ENCODE results near the gene PPP4R1. TPM values are rescaled to one million over a fixed set of nuclear protein-coding genes. Genes with fewer than 3 reads are reported as not detected.

PPP4R1 gene
- total and polyA plus RNA-seq, 7 donors = 10.3 to 36.1 (median 27.8) TPM

DNA sequence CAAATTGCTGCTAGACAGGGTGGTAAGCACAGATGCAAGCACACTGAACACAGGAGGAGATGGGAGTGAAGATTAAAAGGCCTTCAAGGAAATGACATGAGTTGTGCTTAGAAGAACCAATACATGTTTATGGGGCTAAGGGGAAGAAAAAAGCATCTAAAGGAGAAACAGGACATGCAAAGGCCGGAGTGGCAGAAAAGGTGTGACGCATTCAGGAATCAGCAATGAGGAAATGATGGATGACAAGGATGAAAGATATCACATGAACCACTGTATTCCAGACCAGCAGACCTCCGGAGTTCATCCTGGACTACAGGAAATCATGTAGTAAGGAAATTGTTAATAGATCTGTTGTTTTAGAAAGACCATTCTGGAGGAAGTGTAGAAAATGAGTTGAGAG, 42.8 kb downstream of the PPP4R1 start:
- H3K4me3 ChIP-seq = no peak overlapping the region
- 79 to 86% (median 84%) methylated on average over 3 of the region's 3 CpGs for WGBS, 3 donors
- H3K4me1 ChIP-seq = peaks cover 6% of the 10 kb centered on the region
- no peaks in the 10 kb centered on the region for H3K27me3 ChIP-seq (ENCODE audit: insufficient read depth in 3 of 3, low read length in 2 of 3)
- H3K36me3 ChIP-seq (ENCODE audit: insufficient read depth in 1 of 2, low read depth in 1 of 2) = peaks cover 0 to 81% of the 10 kb centered on the region in 2 donors
- no peaks in the 10 kb centered on the region for H3K9me3 ChIP-seq
- intact Hi-C loops (cut with DNase I) = loop anchor here in 1 of 2 donors (10.0 kb wide), 2 partner anchors 103 to 383 kb away; no protein-coding TSS in a partner anchor
- TF ChIP-seq CTCF (IDR thresholded peaks at IDR 0.05) = no peak
- DNase-seq (no peak), ATAC-seq (no peak)
- no peak overlapping the region for H3K27ac ChIP-seq

- Histone ChIP-seq H3K4me1 (no peaks in the 10 kb centered on the region), H3K27me3 (ENCODE audit: insufficient read depth in 3 of 3, low read length in 2 of 3) (no peaks in the 10 kb centered on the region), H3K27ac (no peak overlapping the region), H3K9me3 (no peaks in the 10 kb centered on the region), H3K36me3 (ENCODE audit: insufficient read depth in 1 of 2, low read depth in 1 of 2) (peaks cover 0 to 85% of the 10 kb centered on the region in 2 donors), H3K4me3 (no peak overlapping the region)
- WGBS, 3 donors = 85 to 90% (median 88%) methylated on average over 3 of the region's 3 CpGs
- ATAC-seq (no peak), DNase-seq (no peak)
- intact Hi-C loops (cut with DNase I) = loop anchor here in 1 of 2 donors (10.0 kb wide), 2 partner anchors 105 to 385 kb away; no protein-coding TSS in a partner anchor
- TF ChIP-seq CTCF (IDR thresholded peaks at IDR 0.05) = no peak
Observed at GRCh38 chr18:9570255-9570654, 44.1 kb downstream of the PPP4R1 start.

DNA sequence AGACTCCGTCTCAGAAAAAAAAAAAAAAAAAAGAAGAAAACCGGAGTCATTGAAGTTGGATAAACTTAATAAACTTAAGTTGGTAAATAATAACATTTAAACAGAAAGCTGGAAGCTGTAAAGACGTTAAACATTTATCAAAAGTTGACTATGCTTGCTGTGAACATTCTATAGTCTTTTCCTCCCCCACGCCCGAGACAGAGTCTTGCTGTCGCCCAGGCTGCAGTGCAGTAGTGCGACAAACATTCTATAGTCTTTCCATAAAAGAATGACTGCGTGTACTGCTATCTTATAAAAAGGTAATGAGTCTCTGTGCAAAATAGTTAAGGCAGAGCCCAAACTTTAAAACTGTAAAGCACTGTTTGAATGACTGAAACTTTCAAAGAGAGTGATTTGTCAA, 45.2 kb downstream of the PPP4R1 start:
- no peak for TF ChIP-seq CTCF (IDR thresholded peaks at IDR 0.05)
- Histone ChIP-seq H3K4me1 (no peaks in the 10 kb centered on the region), H3K36me3 (ENCODE audit: insufficient read depth in 1 of 2, low read depth in 1 of 2) (peaks cover 0 to 74% of the 10 kb centered on the region in 2 donors), H3K27ac (no peak overlapping the region), H3K9me3 (no peaks in the 10 kb centered on the region), H3K4me3 (no peak overlapping the region), H3K27me3 (ENCODE audit: insufficient read depth in 3 of 3, low read length in 2 of 3) (no peaks in the 10 kb centered on the region)
- DNase-seq = no peak
- ATAC-seq = no peak
- WGBS, 3 donors = 86 to 96% (median 94%) methylated on average over 8 of the region's 8 CpGs
- intact Hi-C loops (cut with DNase I) = no loop called here

- no peaks in the 10 kb centered on the region for H3K27me3 ChIP-seq (ENCODE audit: insufficient read depth in 3 of 3, low read length in 2 of 3)
- H3K36me3 ChIP-seq (ENCODE audit: insufficient read depth in 1 of 2, low read depth in 1 of 2) = peaks cover 0 to 72% of the 10 kb centered on the region in 2 donors
- no peak for DNase-seq
- no peak overlapping the region for H3K4me3 ChIP-seq
- H3K9me3 ChIP-seq = no peaks in the 10 kb centered on the region
- intact Hi-C loops (cut with DNase I) = no loop called here
- no peak for TF ChIP-seq CTCF (IDR thresholded peaks at IDR 0.05)
- H3K4me1 ChIP-seq = no peaks in the 10 kb centered on the region
- no peak for ATAC-seq
- no peak overlapping the region for H3K27ac ChIP-seq
Observed at GRCh38 chr18:9568186-9568585, 46.2 kb downstream of the PPP4R1 start.

GRCh38 chr18:9565407-9565806, 49.0 kb downstream of the PPP4R1 start:
- no peaks in the 10 kb centered on the region for H3K27me3 ChIP-seq (ENCODE audit: insufficient read depth in 3 of 3, low read length in 2 of 3)
- TF ChIP-seq CTCF (IDR thresholded peaks at IDR 0.05) = no peak
- intact Hi-C loops (cut with DNase I) = no loop called here
- WGBS, 3 donors = 87 to 91% (median 87%) methylated on average over 2 of the region's 2 CpGs
- H3K4me1 ChIP-seq = no peaks in the 10 kb centered on the region
- no peaks in the 10 kb centered on the region for H3K9me3 ChIP-seq
- DNase-seq (no peak), ATAC-seq (no peak)
- H3K27ac ChIP-seq = no peak overlapping the region
- no peak overlapping the region for H3K4me3 ChIP-seq
- H3K36me3 ChIP-seq (ENCODE audit: insufficient read depth in 1 of 2, low read depth in 1 of 2) = peaks cover 8 to 74% of the 10 kb centered on the region in 2 donors

Data from psoas muscle (tissue), 8 donors.